ENCODE data around the gene GPR171. TPM values are rescaled to one million over a fixed set of nuclear protein-coding genes. Genes with fewer than 3 reads are reported as not detected.
A peak's percentile ranks its signal among the peaks of the same experiment; 100 is the strongest.

GPR171 gene
- total RNA-seq, 1 experiment from 2014 or later: not detected

DNA sequence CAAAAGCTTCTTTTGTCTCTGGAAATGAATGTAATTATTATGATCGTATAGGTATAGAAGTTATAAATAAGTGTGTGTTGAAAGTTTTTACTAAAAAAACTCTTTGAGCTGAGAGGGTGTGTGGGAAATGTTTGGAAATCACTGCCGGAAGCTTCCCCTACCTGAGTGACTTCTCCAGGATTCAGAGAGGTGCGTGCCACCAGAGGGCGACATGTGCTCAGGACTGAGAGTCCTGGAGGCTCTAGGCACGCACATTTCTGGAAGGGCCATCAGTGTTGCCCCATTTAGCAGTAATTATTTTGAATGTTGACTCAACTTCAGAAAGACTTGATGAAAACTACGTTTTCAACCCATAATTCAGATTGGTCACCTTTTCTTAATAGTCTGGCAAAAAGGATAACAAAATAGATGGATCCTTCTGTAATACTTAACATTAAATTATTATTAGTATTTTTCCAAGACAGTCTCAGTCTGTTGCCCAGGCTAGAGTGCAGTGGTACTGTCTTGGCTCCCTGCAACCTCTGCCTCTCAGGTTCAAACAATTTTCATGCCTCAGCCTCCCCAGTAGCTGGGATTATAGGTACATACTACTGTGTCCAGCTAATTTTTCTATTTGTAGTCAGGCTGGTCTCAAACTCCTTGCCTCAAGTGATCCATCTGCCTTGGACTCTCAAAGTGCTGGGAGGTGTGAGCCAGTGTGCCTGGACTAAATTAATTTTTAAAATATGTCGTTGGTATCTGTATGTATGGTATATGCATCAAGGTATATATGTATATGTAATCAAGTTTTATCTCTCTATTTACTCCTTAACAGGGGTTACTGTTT, 34.5 kb downstream of the GPR171 start:
- POLR2A ChIA-PET (ENCODE audit: unreplicated experiment): no interaction called here
- H3K9me3 ChIP-seq (ENCODE audit: low read length): no peaks in the 10 kb centered on the region
- H3K79me2 ChIP-seq (ENCODE audit: low read length): no peaks in the 10 kb centered on the region
- CTCF ChIA-PET: interaction anchor here (0.6 to 1.0 kb wide), 5 partner anchors 33 to 465 kb away, joined by 3 to 9 read pairs (median 4); no protein-coding TSS in a partner anchor
- no TSS peak for BruUV-seq (replicated peaks)
- intact Hi-C loops (cut with micrococcal nuclease): loop anchor here (1.0 to 10.0 kb wide), 3 partner anchors 59 to 256 kb away; no protein-coding TSS in a partner anchor
- TF ChIP-seq EZH2phosphoT487 (IDR thresholded peaks at IDR 0.05; ENCODE audit: borderline replicate concordance, low read length): no peak
- TF ChIP-seq, protein P1, sequence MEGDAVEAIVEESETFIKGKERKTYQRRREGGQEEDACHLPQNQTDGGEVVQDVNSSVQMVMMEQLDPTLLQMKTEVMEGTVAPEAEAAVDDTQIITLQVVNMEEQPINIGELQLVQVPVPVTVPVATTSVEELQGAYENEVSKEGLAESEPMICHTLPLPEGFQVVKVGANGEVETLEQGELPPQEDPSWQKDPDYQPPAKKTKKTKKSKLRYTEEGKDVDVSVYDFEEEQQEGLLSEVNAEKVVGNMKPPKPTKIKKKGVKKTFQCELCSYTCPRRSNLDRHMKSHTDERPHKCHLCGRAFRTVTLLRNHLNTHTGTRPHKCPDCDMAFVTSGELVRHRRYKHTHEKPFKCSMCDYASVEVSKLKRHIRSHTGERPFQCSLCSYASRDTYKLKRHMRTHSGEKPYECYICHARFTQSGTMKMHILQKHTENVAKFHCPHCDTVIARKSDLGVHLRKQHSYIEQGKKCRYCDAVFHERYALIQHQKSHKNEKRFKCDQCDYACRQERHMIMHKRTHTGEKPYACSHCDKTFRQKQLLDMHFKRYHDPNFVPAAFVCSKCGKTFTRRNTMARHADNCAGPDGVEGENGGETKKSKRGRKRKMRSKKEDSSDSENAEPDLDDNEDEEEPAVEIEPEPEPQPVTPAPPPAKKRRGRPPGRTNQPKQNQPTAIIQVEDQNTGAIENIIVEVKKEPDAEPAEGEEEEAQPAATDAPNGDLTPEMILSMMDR (conservative IDR thresholded peaks at IDR 0.05; ENCODE audit: low read depth, low read length): peak; percentile 93
- no peaks in the 10 kb centered on the region for H3K4me1 ChIP-seq (ENCODE audit: insufficient read depth, low read length)
- H3K27me3 ChIP-seq (ENCODE audit: low read length): no peaks in the 10 kb centered on the region
- peak; percentile 87 for DNase-seq
- H3K4me2 ChIP-seq (ENCODE audit: low read length): no peak overlapping the region
- no peaks in the 10 kb centered on the region for H4K20me1 ChIP-seq (ENCODE audit: low read length)
- peak; percentile 97 for ATAC-seq
- H3K4me3 ChIP-seq (ENCODE audit: low read length): no peak overlapping the region
- H2AFZ ChIP-seq (ENCODE audit: low read length): no peak overlapping the region
- no peaks in the 10 kb centered on the region for H3F3A ChIP-seq (ENCODE audit: low read length, unreplicated experiment)
- no peaks in the 10 kb centered on the region for H3K9me2 ChIP-seq (replicated peaks; ENCODE audit: low read length)
- no peak overlapping the region for H3K9ac ChIP-seq (ENCODE audit: low read length)
- H3K36me3 ChIP-seq (ENCODE audit: low read depth, low read length): no peaks in the 10 kb centered on the region
- H3K27ac ChIP-seq (ENCODE audit: low read length): no peak overlapping the region

DNA sequence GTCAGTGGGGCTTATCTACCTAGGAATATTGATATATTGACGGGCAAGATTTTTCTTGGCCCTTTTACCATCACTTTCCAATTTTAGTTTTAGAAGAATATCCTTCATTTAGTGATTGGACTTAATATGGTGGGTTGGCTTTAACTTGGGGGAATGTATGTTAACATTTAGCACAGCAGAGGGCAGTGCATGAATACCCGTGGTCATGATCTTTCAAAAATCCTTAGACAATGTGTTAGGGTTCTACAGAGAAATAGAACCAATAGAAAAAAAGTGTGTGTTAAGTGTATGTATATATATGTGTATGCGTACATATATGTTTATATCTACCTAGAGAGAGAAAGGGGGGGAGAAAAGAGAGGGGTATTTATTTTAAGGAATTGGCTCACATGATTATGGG, 36.9 kb downstream of the GPR171 start:
- Histone ChIP-seq H3K27me3 (ENCODE audit: low read length) (no peaks in the 10 kb centered on the region), H3K9me2 (replicated peaks; ENCODE audit: low read length) (no peaks in the 10 kb centered on the region), H3K4me3 (ENCODE audit: low read length) (no peak overlapping the region), H3K4me2 (ENCODE audit: low read length) (no peak overlapping the region), H3K9ac (ENCODE audit: low read length) (no peak overlapping the region), H3K9me3 (ENCODE audit: low read length) (no peaks in the 10 kb centered on the region), H3K79me2 (ENCODE audit: low read length) (no peaks in the 10 kb centered on the region), H3K36me3 (ENCODE audit: low read depth, low read length) (no peaks in the 10 kb centered on the region), H2AFZ (ENCODE audit: low read length) (no peak overlapping the region), H3K4me1 (ENCODE audit: insufficient read depth, low read length) (no peaks in the 10 kb centered on the region), H3F3A (ENCODE audit: low read length, unreplicated experiment) (no peaks in the 10 kb centered on the region), H3K27ac (ENCODE audit: low read length) (no peak overlapping the region), H4K20me1 (ENCODE audit: low read length) (no peaks in the 10 kb centered on the region)
- ATAC-seq (no peak), DNase-seq (peak; percentile 28)
- TF ChIP-seq, protein P1 (conservative IDR thresholded peaks at IDR 0.05; ENCODE audit: low read depth, low read length): peak; percentile 61
- TF ChIP-seq EZH2 (IDR thresholded peaks at IDR 0.05; ENCODE audit: low read length, unreplicated experiment) (no peak), EZH2phosphoT487 (IDR thresholded peaks at IDR 0.05; ENCODE audit: borderline replicate concordance, low read length) (no peak)
- intact Hi-C loops (cut with micrococcal nuclease): loop anchor here (10.0 kb wide), 1 partner anchor 259 kb away; no protein-coding TSS in a partner anchor
- ChIA-PET CTCF (no interaction called here), POLR2A (ENCODE audit: unreplicated experiment) (no interaction called here)
- BruUV-seq (replicated peaks): no TSS peak

DNA sequence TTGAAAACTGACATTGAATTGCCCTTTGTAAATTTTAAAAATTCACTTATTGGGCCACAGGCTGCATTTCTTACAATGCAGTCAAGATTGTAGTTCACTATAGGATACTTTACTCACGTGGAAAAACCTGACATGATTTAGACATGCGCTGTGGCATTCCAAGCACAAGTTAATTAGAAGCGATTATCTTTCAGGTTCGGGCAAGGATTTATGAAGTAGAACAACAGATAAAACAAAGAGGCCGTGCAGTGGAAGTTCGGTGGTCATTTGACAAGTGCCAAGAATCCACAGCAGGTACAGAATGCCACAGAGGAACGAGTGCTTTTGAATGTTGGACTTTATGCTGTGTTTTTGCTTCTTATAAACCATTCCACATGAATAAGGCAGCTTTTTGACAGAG, 37.8 kb downstream of the GPR171 start:
- no peak overlapping the region for H2AFZ ChIP-seq (ENCODE audit: low read length)
- no peaks in the 10 kb centered on the region for H3K27me3 ChIP-seq (ENCODE audit: low read length)
- no peak for DNase-seq
- H3K9me3 ChIP-seq (ENCODE audit: low read length): no peaks in the 10 kb centered on the region
- H3K9me2 ChIP-seq (replicated peaks; ENCODE audit: low read length): no peaks in the 10 kb centered on the region
- H3F3A ChIP-seq (ENCODE audit: low read length, unreplicated experiment): no peaks in the 10 kb centered on the region
- no peaks in the 10 kb centered on the region for H3K4me1 ChIP-seq (ENCODE audit: insufficient read depth, low read length)
- intact Hi-C loops (cut with micrococcal nuclease): loop anchor here (10.0 kb wide), 1 partner anchor 260 kb away; no protein-coding TSS in a partner anchor
- H3K36me3 ChIP-seq (ENCODE audit: low read depth, low read length): no peaks in the 10 kb centered on the region
- H3K4me3 ChIP-seq (ENCODE audit: low read length): no peak overlapping the region
- H3K9ac ChIP-seq (ENCODE audit: low read length): no peak overlapping the region
- H3K27ac ChIP-seq (ENCODE audit: low read length): no peak overlapping the region
- ATAC-seq: no peak
- CTCF ChIA-PET: no interaction called here
- H4K20me1 ChIP-seq (ENCODE audit: low read length): no peaks in the 10 kb centered on the region
- no peaks in the 10 kb centered on the region for H3K79me2 ChIP-seq (ENCODE audit: low read length)
- no TSS peak for BruUV-seq (replicated peaks)
- no peak overlapping the region for H3K4me2 ChIP-seq (ENCODE audit: low read length)
- POLR2A ChIA-PET (ENCODE audit: unreplicated experiment): no interaction called here
- TF ChIP-seq EZH2phosphoT487 (IDR thresholded peaks at IDR 0.05; ENCODE audit: borderline replicate concordance, low read length) (no peak), EZH2 (IDR thresholded peaks at IDR 0.05; ENCODE audit: low read length, unreplicated experiment) (no peak)
- TF ChIP-seq, protein P1 (conservative IDR thresholded peaks at IDR 0.05; ENCODE audit: low read depth, low read length): no peak
